ENCODE results near the gene CALR.
A peak's percentile ranks its signal among the peaks of the same experiment; 100 is the strongest.

CALR gene

GRCh38 chr19:12965017-12965811, 26.8 kb downstream of the CALR start (continued):
- no peak for TF ChIP-seq ZNF292 (tag by site-specific recombination; IDR thresholded peaks at IDR 0.05; ENCODE audit: borderline replicate concordance, low read depth)
- no peak for TF ChIP-seq BCL6B (tag by site-specific recombination; IDR thresholded peaks at IDR 0.05)
- peak; percentile 38; the same call in 1 of the 2 replicates for TF ChIP-seq ZBTB48 (tag by site-specific recombination; IDR thresholded peaks at IDR 0.05)
- peak; percentile 66 for TF ChIP-seq ZBTB10 (tag by site-specific recombination; IDR thresholded peaks at IDR 0.05)
- TF ChIP-seq ZNF585B (tag by site-specific recombination; IDR thresholded peaks at IDR 0.05) = no peak
- no peak for TF ChIP-seq ZBTB49 (tag by site-specific recombination; IDR thresholded peaks at IDR 0.05; ENCODE audit: low read depth)
- peak; percentile 78 for TF ChIP-seq KLF17 (tag by site-specific recombination; IDR thresholded peaks at IDR 0.05)
- peak; percentile 55; the same call in 1 of the 2 replicates for TF ChIP-seq ZFP37 (tag by site-specific recombination; IDR thresholded peaks at IDR 0.05)
- no peak for TF ChIP-seq SCRT2 (tag by site-specific recombination; IDR thresholded peaks at IDR 0.05)
- TF ChIP-seq ZNF132 (tag by site-specific recombination; IDR thresholded peaks at IDR 0.05; ENCODE audit: borderline replicate concordance) = no peak
- TF ChIP-seq ZNF664 (tag by site-specific recombination; IDR thresholded peaks at IDR 0.05) = no peak
- peak; percentile 49; the same call in 1 of the 2 replicates for TF ChIP-seq ZFP69B (tag by site-specific recombination; IDR thresholded peaks at IDR 0.05)
- TF ChIP-seq ZNF624 (tag by site-specific recombination; IDR thresholded peaks at IDR 0.05) = no peak
- TF ChIP-seq WT1 (tag by site-specific recombination; IDR thresholded peaks at IDR 0.05) = no peak
- TF ChIP-seq ZNF202 (tag by site-specific recombination; IDR thresholded peaks at IDR 0.05; ENCODE audit: borderline replicate concordance) = no peak
- TF ChIP-seq TSHZ1 (tag by site-specific recombination; IDR thresholded peaks at IDR 0.05; ENCODE audit: borderline replicate concordance) = peak; percentile 39; the same call in 1 of the 2 replicates
- TF ChIP-seq ZNF423 (tag by site-specific recombination; IDR thresholded peaks at IDR 0.05) = no peak
- no peak for TF ChIP-seq ZNF112 (tag by site-specific recombination; IDR thresholded peaks at IDR 0.05)
- TF ChIP-seq ZNF223 (tag by site-specific recombination; IDR thresholded peaks at IDR 0.05) = no peak
- TF ChIP-seq ZNF830 (tag by site-specific recombination; IDR thresholded peaks at IDR 0.05; ENCODE audit: low read depth) = no peak
- peak; percentile 48; the same call in 1 of the 2 replicates for TF ChIP-seq ZNF398 (tag by site-specific recombination; IDR thresholded peaks at IDR 0.05)
- 0 out of 2 replicates have a peak, but pooled peaks have one; percentile 10 for TF ChIP-seq ZBTB20 (tag by site-specific recombination; IDR thresholded peaks at IDR 0.05)
- TF ChIP-seq ZNF629 (tag by site-specific recombination; IDR thresholded peaks at IDR 0.05) = peak; percentile 56
- no peak for TF ChIP-seq ZNF350 (tag by site-specific recombination; IDR thresholded peaks at IDR 0.05)
- TF ChIP-seq ZNF488 (tag by site-specific recombination; IDR thresholded peaks at IDR 0.05) = no peak
